CD4-positive, alpha-beta T cell treated with Interleukin-17A for 1 hour (primary cell): ENCODE measurements around the gene ADIPOR2.

Experiments used
- DNase-seq: peaks from one replicate; pipeline ENCODE4 v3.0.0-alpha.2; 2020

The ADIPOR2 gene

DNA sequence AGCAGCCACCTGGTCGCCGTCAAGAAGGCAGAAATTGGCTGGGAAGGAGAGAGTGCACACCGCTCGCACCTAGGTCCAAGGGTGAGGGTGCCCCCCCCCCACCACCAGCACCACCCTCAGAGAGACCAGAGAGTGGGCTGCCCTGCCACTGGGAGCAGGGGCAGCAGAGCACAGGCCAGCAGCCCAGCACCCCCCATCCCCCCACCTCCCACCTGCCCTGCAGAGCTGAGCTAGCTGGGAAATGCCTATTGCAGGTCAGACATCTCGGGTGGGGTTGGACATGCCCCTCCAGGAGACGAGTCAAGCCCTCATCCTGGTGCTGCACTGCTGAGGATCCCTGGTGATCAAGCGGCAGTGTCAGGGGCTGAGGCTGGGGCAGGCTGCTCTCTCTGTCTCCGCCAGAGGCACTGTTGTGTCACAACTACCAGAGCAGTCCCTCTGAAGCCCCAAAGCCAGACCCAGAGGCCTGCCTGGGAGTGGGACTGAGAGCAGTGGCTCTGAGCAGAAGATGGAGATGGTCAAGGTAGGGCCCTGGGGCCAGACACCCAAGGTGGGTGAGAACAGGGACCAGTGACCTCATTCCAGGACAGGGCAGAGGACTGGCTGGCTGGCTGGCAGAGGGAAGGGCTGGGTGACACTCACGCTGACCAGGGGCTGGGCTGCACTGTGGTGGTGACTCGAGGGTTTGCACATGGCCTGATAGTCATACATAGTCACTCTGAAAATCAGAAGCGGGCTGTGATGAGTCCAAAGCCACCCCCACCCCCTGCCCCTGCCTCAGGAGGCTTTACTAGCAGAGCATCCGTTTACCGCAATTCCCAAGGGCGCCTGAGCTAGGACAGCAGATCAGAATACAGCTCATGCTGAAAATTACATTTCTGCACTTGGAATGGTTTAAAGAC is 109.8 kb downstream of the ADIPOR2 start:
- no peak for DNase-seq

- DNase-seq: no peak
These were observed 110.6 kb downstream of the ADIPOR2 start for GRCh38 chr12:1801303-1801975.

- DNase-seq: no peak
These were observed 112.9 kb downstream of the ADIPOR2 start for GRCh38 chr12:1803736-1804135.

DNA sequence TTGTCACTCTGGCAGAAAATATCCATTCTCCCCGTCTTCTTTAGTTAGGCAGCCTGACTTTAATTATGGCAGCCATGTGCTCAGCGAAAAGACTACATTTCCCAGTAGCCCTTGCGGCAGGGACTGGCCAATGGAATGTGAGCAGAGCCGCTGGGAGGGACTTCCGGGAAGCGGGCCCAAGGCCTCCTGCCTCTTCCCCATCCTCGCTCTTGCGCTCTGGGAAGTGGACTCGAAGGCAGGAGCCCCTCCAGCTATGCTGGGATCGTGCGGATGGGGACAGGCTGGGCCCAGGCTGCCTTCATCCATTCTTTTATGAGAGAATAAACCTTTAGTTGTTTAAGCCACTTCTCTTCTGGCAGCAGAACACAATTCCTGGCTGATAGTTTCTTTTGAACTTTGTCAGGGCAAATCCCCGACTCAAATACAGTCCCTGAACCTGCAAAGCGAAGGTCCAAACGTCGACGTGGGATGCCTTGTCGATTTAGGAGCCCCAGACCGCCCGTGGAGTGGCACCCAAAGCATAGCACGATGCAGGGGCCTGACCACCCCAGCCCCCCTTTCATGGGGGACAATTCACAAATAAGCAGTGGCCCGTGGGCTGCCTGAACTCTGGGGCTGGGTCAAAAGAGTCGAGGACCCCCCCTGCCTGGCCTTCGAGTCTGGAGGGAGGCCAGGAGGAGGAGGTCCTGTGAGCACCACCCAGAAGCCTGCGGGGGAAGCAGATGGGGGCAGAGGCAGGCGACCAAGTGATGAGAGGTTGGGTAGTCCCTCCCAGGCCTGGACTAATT is 113.9 kb downstream of the ADIPOR2 start:
- peak; percentile 90 for DNase-seq

DNA sequence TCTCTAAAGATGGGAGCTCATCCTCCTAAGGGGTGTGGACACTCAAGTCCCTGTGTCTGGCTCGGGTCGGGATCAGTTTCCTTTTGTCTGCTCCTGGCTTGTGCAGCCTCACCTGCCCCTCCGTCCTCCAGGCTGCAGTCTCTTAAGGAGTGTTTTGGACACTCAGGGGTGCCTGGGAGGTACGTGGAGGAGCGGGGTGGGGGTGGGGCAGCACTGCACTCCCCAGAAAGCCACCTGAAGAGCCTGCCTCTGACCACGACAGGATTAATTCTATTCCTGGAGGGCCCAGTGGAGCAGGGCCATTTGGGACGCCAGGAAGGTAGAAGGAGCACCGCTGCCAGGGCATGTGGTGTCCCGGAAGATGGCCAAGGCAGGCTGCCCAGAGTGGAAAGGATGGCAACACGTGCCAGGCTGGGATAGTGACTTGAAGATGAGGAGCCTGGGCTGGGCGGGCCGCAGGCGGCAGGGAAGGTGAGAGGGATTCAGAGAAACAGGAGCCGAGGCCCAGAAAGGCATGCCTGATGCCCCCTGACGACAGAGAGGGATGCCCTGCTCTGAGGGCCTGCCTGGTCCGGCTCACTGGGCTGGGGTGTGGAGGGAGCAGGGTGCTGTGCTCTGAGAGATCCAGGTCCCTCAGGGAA is 114.7 kb downstream of the ADIPOR2 start:
- DNase-seq: no peak

DNA sequence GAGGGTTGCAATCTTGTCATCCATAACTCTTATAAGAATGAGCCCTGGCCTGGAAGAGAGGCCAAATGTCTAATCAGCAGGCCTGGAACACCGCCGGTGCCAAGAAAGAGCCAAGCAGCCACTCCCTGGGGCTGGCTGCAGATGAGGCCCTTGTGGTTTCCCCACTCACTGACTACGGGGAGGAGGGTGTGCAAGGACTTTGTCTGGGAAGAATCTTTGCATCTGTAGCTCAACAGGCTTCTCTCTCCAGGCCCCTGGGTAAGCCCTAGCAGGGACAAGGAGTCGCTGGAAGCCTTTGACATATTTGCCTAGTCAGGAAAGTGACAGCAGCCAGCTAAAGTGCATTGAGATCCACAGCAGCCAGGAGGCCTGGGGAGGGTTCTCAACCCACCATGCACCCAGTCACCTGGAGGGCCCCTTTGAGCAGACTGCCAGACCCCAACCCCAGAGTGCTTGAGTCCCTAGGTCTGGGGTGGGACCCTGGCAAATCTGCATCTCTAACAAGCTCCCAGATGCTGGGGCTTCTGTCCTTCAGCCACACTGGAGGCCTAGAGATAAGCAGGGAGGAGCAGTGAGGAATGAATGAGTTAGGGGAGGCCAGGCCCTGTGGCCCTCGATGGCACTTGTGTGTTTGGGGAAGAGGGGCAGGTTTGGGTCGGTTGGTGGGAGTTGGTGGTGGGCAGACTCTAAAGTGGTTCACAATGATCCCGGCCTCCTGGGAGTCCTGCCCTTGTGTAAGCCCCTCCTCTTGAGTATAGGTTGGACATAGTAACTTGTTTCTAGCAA is 115.6 kb downstream of the ADIPOR2 start:
- DNase-seq: no peak

DNA sequence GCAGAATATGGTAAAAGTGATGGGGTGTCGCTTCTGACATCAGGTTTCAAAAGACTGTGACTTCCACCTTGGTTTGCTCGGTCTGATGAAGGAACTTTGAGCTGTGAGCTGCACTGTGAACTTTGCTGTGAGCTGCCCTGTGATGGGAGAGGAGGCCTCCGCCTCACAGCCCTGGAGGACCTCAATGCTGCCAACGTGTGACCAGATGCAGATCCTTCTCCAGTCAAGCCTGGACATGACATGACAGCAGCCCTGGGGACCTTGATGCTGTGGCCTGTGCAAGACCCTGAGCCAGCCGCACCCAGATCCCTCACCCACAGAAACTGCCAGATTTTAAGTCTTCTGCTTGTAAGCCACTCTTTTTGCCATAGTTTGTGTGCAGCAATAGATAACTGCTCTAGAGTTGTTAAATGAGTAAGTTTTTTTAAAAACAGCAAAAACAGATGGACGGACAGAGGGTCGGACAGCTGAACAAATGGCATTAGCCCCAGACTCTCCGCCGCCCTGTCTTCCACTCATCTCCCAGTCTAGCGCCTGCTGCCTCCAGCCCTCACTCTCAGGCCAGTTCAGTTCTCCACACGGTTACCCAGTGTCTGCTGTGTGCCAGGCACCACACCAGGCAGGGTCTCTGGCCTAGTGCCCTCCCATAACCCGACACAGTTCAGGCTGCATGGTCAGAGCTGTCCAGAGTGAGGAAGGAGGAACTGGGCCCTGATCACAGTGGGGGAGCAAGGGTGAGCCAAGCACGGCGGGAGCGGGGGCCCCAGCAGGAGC is 116.4 kb downstream of the ADIPOR2 start:
- DNase-seq: no peak

GRCh38 chr12:1808036-1808797 is 117.3 kb downstream of the ADIPOR2 start:
- no peak for DNase-seq

- peak; percentile 33 for DNase-seq
These were observed 118.1 kb downstream of the ADIPOR2 start for GRCh38 chr12:1808798-1809480.

- no peak for DNase-seq
These were observed 118.8 kb downstream of the ADIPOR2 start for GRCh38 chr12:1809591-1810190.

DNA sequence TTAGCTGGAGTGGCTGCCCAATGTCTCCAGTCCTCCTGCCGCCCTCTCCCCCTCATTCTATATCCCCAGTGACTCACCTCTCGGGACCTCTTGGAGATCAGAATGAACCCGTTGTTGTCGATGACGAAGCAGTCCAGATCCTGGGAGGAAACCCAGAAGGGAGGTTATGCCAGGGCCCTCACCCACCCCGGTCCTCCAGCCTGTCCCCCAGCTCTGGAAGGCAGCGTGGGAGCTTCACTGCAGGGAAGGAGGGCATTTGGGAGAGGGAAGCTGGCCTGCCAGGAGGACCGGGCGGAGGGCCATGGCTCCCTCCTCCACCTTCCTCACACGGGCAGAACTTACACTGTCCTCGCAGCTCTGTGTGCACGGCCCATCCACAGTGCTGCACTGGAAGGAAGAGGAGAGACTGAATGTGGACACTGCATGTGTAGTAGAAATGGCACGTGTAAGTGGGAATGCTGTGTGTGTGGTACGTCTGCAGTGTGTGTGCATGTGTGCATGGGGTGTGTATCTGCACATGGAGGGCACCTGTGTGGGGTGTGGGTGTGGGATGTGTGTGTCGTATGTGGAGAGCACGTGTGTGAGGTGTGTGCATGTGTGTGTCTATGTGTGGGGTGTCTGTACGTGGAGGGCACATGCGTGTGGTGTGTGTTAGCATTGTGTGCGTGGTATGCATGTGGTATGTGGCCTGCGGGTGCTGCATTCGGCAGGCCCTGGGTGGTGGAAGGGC is 119.5 kb downstream of the ADIPOR2 start:
- no peak for DNase-seq

DNA sequence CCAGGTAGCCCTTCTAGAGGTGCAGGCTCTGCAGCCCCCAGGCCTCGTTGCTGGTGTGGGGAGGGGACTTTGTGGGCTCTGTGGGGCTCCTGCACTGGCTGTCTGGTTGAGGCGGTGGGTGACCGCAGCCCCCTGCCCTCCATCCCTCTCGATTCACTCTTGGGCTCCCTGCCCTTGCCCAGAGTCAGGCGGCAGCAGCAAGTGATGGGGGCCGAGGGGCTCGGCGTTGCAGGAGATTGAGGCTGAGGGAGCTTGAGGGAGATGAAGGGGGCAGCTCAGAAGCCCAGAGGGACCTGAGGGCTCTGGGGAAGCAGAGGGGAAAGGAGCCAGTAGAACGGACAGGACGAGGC is 120.0 kb downstream of the ADIPOR2 start:
- DNase-seq: no peak

- peak; percentile 33 for DNase-seq
These were observed 120.5 kb downstream of the ADIPOR2 start for GRCh38 chr12:1811281-1811947.

- no peak for DNase-seq
These were observed 121.0 kb downstream of the ADIPOR2 start for GRCh38 chr12:1811948-1812291.

GRCh38 chr12:1812650-1813302 is 121.9 kb downstream of the ADIPOR2 start:
- peak; percentile 15 for DNase-seq

- no peak for DNase-seq
These were observed 123.4 kb downstream of the ADIPOR2 start for GRCh38 chr12:1814266-1814665.

GRCh38 chr12:1815108-1815507 is 124.2 kb downstream of the ADIPOR2 start:
- DNase-seq: no peak
